NOMO-1 treated with DMSO at 0.1 percent for 48 hours (cell line): Measurements from ENCODE around the gene BMP6.
A peak's percentile ranks its signal among the peaks of the same experiment; 100 is the strongest.

ENCODE experiments used
- DNase-seq: peaks from one replicate; lab custom pipeline; 2025; ENCODE audit not compliant: unreplicated experiment; lab: John Stamatoyannopoulos, UW

The BMP6 gene

GRCh38 chr6:7725849-7726415, at the start of gene BMP6:
TSS of gene BMP6 (plus strand) at chr6:7726099. CDS start at chr6:7726956, 857 bp downstream.
- peak; percentile 60 for DNase-seq

GRCh38 chr6:7677229-7677628, 48.7 kb upstream of the BMP6 start:
- DNase-seq: no peak

- DNase-seq: no peak
Observed at GRCh38 chr6:7680393-7681075, 45.4 kb upstream of the BMP6 start.

- DNase-seq: no peak
Observed at GRCh38 chr6:7681449-7681848, 44.5 kb upstream of the BMP6 start.

- DNase-seq: no peak
Observed at GRCh38 chr6:7684076-7684475, 41.8 kb upstream of the BMP6 start.

- no peak for DNase-seq
Observed at GRCh38 chr6:7684843-7685242, 41.1 kb upstream of the BMP6 start.

GRCh38 chr6:7685276-7685675, 40.6 kb upstream of the BMP6 start:
- no peak for DNase-seq

GRCh38 chr6:7687145-7688111, 38.5 kb upstream of the BMP6 start:
- no peak for DNase-seq

GRCh38 chr6:7691021-7691420, 34.9 kb upstream of the BMP6 start:
- DNase-seq: no peak

GRCh38 chr6:7691675-7692452, 34.0 kb upstream of the BMP6 start:
- DNase-seq: no peak

GRCh38 chr6:7692453-7692784, 33.5 kb upstream of the BMP6 start:
- DNase-seq: peak; percentile 32

GRCh38 chr6:7693827-7694226, 32.1 kb upstream of the BMP6 start:
- DNase-seq: no peak

- no peak for DNase-seq
Observed at GRCh38 chr6:7696061-7696460, 29.8 kb upstream of the BMP6 start.

GRCh38 chr6:7697432-7697819, 28.5 kb upstream of the BMP6 start:
- no peak for DNase-seq

- peak; percentile 95 for DNase-seq
Observed at GRCh38 chr6:7697820-7698623, 27.9 kb upstream of the BMP6 start.

- peak; percentile 31 for DNase-seq
Observed at GRCh38 chr6:7701212-7701834, 24.6 kb upstream of the BMP6 start.

- DNase-seq: no peak
Observed at GRCh38 chr6:7703148-7703680, 22.7 kb upstream of the BMP6 start.

GRCh38 chr6:7705483-7705882, 20.4 kb upstream of the BMP6 start:
- DNase-seq: no peak

GRCh38 chr6:7706269-7706668, 19.6 kb upstream of the BMP6 start:
- DNase-seq: no peak

- DNase-seq: no peak
Observed at GRCh38 chr6:7707787-7708186, 18.1 kb upstream of the BMP6 start.
